WI38 (cell line): ENCODE data around the gene PRG2.
"Not testable (repeated sequence)": the region's sequence is repeated elsewhere in the genome, so short reads cannot be mapped to it uniquely, and the experiment has no call there.

Experiments used
- H3K4me3 ChIP-seq: 2 replicates; pipeline ENCODE4 v1.5.1; 2011; ENCODE audit warnings: low read depth, mild to moderate bottlenecking, control low read depth, low read length
- TF ChIP-seq, protein P1 (sequence below): IDR thresholded peaks from 2 replicates; pipeline ENCODE4 v1.5.1; 2012; ENCODE audit warnings: low read depth, mild to moderate bottlenecking, control low read depth, low read length

PRG2 gene

DNA sequence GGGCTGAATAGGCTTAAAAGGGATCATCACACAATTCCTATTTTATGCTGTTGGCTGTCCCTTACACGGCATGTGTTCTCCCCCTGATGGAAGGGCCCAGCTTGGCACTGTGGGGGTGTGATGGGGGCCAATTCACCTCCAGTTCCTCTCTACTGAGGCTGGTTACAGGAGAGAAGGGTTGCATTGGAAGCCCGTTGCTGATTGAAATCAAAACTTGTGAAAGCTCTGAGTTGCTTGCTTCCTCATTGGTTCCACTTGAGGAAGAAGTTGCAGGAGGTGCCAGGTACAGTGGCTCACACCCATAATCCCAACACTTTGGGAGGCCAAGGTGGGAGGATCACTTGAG lies 13.3 kb upstream of the PRG2 start:
- TF ChIP-seq, protein P1, sequence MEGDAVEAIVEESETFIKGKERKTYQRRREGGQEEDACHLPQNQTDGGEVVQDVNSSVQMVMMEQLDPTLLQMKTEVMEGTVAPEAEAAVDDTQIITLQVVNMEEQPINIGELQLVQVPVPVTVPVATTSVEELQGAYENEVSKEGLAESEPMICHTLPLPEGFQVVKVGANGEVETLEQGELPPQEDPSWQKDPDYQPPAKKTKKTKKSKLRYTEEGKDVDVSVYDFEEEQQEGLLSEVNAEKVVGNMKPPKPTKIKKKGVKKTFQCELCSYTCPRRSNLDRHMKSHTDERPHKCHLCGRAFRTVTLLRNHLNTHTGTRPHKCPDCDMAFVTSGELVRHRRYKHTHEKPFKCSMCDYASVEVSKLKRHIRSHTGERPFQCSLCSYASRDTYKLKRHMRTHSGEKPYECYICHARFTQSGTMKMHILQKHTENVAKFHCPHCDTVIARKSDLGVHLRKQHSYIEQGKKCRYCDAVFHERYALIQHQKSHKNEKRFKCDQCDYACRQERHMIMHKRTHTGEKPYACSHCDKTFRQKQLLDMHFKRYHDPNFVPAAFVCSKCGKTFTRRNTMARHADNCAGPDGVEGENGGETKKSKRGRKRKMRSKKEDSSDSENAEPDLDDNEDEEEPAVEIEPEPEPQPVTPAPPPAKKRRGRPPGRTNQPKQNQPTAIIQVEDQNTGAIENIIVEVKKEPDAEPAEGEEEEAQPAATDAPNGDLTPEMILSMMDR: no peak
- no peak overlapping the region for H3K4me3 ChIP-seq

DNA sequence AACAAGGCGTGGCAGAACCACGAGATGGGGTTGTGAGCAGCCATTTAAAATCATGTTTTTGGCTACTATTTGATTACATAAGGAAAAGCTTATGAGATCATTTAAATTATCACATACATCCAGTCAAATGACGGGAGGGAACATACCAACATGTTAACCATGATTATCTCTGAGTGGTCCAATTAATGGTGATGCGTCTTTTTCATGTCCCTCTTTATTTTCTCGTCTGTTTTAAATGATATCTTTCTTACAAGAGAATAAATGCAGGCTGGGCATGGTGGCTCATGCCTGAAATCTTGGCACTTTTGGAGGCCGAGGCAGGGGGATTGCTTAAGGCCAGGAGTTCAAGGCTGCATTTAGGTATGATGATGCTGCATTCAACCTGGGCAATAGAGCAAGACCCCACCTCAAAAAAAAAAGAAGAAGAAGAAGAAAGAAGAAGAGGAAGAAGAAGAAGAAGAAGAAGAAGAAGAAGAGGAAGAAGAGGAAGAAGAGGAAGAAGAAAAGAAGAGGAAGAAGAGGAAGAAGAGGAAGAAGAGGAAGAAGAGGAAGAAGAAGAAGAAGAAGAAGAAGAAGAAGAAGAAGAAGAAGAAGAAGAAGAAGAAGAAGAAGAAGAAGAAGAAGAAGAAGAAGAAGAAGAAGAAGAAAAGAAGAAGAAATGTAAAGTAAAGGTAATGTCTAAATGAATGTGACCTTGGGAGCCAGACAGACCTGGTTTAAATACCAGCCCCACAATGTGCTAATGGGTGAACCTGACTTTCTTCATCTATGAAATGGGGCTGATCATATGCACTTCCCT lies 12.8 kb upstream of the PRG2 start:
- H3K4me3 ChIP-seq: not testable (repeated sequence)

DNA sequence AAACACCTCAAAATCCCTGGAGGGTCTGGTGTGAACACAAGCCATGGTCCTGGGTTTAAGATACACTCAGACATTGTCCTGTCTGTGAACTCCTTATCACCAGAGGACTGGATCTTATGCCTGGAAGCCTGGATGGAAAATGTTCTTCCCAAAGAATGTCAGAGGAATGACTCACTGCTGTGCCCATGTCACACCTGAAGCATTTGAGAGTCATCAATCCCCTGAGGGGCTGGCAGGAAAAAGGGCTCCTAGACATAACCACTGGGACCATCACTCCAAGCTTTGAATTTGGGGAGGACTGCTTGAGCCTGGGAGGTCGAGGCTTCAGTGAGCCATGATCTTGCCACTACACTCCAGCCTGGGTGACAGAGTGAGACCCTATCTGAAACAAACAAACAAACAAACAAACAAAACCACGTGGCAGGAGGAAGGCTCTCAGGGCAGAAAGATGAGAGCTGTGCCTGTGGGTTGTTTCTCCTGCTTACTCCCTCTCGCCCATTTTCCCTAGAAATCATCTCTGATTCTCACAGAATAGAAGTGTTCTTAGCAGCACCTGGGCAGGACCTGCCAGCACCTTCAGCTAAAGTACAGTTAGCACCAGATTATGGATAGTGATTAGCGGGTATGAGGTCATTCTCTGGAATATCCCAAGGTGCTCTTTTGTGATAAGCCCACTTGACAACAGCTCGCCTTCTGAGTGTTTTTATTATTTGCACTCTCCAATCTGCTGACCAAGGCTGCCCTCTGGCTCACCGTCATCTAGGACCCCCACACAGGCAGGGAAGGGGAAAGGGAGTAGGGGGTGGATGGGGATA lies 11.9 kb upstream of the PRG2 start:
- TF ChIP-seq, protein P1: no peak

DNA sequence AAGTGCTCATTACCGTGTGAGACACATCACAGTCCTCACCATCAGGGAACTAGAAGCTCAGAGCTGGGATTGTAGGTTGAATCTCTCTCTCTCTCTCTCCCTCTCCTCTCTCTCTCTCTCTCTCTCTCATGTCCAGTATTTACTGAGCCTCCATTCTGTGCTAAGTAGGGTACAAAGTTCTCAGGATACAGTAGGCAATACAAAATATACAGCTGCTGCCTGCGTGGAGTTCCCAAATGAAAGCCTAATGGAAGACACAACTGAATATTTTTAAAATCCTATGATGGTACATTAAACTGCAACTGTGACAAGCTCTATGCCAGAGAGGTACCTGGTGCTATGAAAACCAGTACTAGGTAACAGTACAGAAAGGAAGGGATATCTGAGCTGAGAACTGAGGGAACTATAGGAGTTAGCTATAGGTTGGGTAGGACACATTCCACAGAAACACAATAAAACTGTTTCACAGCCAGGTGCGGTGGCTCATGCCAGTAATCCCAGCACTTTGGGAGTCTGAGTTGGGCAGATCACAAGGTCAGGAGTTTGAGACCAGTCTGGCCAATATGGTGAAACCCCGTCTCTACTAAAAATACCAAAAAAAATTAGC lies 9.6 kb upstream of the PRG2 start:
- H3K4me3 ChIP-seq: no peak overlapping the region
- TF ChIP-seq, protein P1: no peak

More for the DNA sequence above, 11.9 kb upstream of the PRG2 start:
- H3K4me3 ChIP-seq: no peak overlapping the region

DNA sequence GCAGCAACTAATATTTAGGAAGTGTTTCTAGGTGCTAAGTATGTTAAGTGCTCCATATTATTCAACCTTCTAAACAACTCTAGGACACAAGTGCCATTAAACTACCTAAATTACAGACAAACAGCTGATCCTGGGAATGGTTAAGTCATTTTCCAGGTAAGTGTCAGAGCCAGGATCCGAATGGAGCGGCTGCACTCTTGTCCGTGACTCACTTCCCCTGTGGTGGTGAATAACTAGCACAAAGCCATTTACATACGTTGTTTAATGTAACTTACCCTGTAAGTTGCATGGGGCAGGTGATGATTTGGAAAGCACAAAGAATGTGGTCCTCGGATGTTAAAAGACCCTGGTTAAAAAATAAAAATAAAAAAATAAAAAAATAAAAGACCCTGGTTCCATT lies 8.8 kb upstream of the PRG2 start:
- TF ChIP-seq, protein P1: no peak
- H3K4me3 ChIP-seq: no peak overlapping the region

DNA sequence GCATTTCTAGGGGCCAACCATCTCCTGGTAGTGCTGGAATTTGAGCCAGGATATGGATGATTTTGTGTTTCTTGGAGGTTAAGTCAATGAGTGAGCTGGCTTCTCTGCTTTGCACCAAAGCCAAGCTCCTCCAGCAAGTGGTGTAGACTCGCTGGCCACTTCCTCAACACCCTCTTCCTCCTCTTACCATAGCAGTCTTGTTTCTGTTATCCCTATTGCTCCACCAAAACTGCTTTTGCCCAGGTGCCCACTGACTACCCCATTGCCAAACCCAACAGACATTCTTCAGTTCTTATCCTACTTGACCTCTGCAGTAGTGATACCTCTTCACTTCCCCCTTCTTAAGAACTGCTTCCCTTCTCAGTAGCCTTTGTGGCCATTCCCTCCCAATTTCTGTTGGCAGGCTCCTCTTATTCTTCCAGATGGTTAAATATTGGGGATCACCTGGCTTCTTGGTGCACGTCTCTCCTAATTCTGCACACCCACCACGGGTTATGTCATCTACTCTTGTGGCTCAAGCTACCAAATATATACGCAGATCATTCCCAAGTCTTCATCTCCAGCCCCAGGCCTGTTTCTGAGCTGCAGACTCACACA lies 7.0 kb upstream of the PRG2 start:
- TF ChIP-seq, protein P1: no peak
- H3K4me3 ChIP-seq: no peak overlapping the region

DNA sequence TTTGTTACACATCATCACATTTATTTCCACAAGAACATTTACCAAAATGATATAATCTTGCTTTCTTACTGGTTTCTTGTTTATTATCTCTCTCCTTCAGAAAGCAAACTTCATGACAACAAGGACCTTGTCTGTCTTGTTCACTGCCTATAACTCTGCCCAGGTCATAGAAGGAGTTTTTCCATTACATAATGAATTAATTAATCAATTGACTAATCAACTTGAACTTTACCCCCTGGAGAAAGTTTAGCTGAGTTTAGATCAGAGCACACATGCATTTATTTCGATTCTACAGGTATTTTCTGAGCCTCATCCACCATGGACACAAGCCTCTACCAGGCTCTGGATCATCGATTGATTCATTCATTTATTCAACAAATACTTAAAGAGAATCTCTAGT lies 6.3 kb upstream of the PRG2 start:
- H3K4me3 ChIP-seq: no peak overlapping the region
- TF ChIP-seq, protein P1: no peak
